Neuron (in vitro differentiated cells): ENCODE data around the gene TMEM100.

Experiments
- H2AFZ ChIP-seq: one replicate; pipeline ENCODE4 v1.6.1; 2013; ENCODE audit warnings: low read depth, mild to moderate bottlenecking, inconsistent platforms, low read length, moderate library complexity
- H3K27me3 ChIP-seq: one replicate; pipeline ENCODE4 v1.6.1; 2013; ENCODE audit warnings: low read length; ENCODE audit not compliant: insufficient read depth
- H3K36me3 ChIP-seq: one replicate; pipeline ENCODE4 v1.6.1; 2013; ENCODE audit warnings: low read length; ENCODE audit not compliant: insufficient read depth
- H3K4me1 ChIP-seq: one replicate; pipeline ENCODE4 v1.6.1; 2013; ENCODE audit warnings: low read length; ENCODE audit not compliant: insufficient read depth
- H3K4me3 ChIP-seq: 2 replicates; pipeline ENCODE4 v1.5.1; 2013; ENCODE audit warnings: mild to moderate bottlenecking, low read length, moderate library complexity
- H3K9me3 ChIP-seq: one replicate; pipeline ENCODE4 v1.6.1; 2013; ENCODE audit warnings: low read length

TMEM100 gene

GRCh38 chr17:55722742-55723487 is at the start of gene TMEM100:
Gene TMEM100 (minus strand): TSS chr17:55722864. CDS start chr17:55721070, 1,794 bp downstream.
- H3K4me1 ChIP-seq = peaks cover 15% of the 10 kb centered on the region
- peaks cover 19% of the 10 kb centered on the region for H3K27me3 ChIP-seq
- no peaks in the 10 kb centered on the region for H3K36me3 ChIP-seq
- no peaks in the 10 kb centered on the region for H3K9me3 ChIP-seq
- H2AFZ ChIP-seq = peak within 1 kb of the TSS; percentile 51
- H3K4me3 ChIP-seq = peak within 1 kb of the TSS; percentile 9

- Histone ChIP-seq H3K27me3 (no peaks in the 10 kb centered on the region), H3K9me3 (no peaks in the 10 kb centered on the region), H2AFZ (no peak overlapping the region)
Measured at GRCh38 chr17:55772086-55772485, 49.4 kb upstream of the TMEM100 start.

GRCh38 chr17:55770196-55770870 is 47.7 kb upstream of the TMEM100 start:
- Histone ChIP-seq H3K36me3 (peaks cover 4% of the 10 kb centered on the region), H2AFZ (no peak overlapping the region), H3K4me1 (peaks cover 7% of the 10 kb centered on the region), H3K9me3 (no peaks in the 10 kb centered on the region), H3K27me3 (no peaks in the 10 kb centered on the region), H3K4me3 (no peak overlapping the region)

More at GRCh38 chr17:55772086-55772485, 49.4 kb upstream of the TMEM100 start:
- Histone ChIP-seq H3K4me3 (no peak overlapping the region), H3K36me3 (peaks cover 12% of the 10 kb centered on the region), H3K4me1 (peaks cover 9% of the 10 kb centered on the region)

- no peaks in the 10 kb centered on the region for H3K4me1 ChIP-seq
- H3K36me3 ChIP-seq = peaks cover 4% of the 10 kb centered on the region
- H3K27me3 ChIP-seq = no peaks in the 10 kb centered on the region
- H3K9me3 ChIP-seq = no peaks in the 10 kb centered on the region
- H2AFZ ChIP-seq = no peak overlapping the region
- no peak overlapping the region for H3K4me3 ChIP-seq
Measured at GRCh38 chr17:55769625-55770000, 46.9 kb upstream of the TMEM100 start.

- no peak overlapping the region for H3K4me3 ChIP-seq
- no peaks in the 10 kb centered on the region for H3K4me1 ChIP-seq
Measured at GRCh38 chr17:55768936-55769624, 46.4 kb upstream of the TMEM100 start.

GRCh38 chr17:55765472-55765871 is 42.8 kb upstream of the TMEM100 start:
- H3K9me3 ChIP-seq = no peaks in the 10 kb centered on the region
- H2AFZ ChIP-seq = no peak overlapping the region
- no peak overlapping the region for H3K4me3 ChIP-seq
- H3K36me3 ChIP-seq = no peaks in the 10 kb centered on the region
- no peaks in the 10 kb centered on the region for H3K4me1 ChIP-seq
- H3K27me3 ChIP-seq = no peaks in the 10 kb centered on the region

More at GRCh38 chr17:55768936-55769624, 46.4 kb upstream of the TMEM100 start:
- Histone ChIP-seq H3K36me3 (peaks cover 4% of the 10 kb centered on the region), H2AFZ (no peak overlapping the region), H3K27me3 (no peaks in the 10 kb centered on the region), H3K9me3 (no peaks in the 10 kb centered on the region)

GRCh38 chr17:55764610-55765009 is 41.9 kb upstream of the TMEM100 start:
- no peaks in the 10 kb centered on the region for H3K9me3 ChIP-seq
- H3K4me1 ChIP-seq = no peaks in the 10 kb centered on the region
- H3K4me3 ChIP-seq = no peak overlapping the region
- no peaks in the 10 kb centered on the region for H3K36me3 ChIP-seq
- no peak overlapping the region for H2AFZ ChIP-seq
- H3K27me3 ChIP-seq = no peaks in the 10 kb centered on the region

GRCh38 chr17:55763856-55764255 is 41.2 kb upstream of the TMEM100 start:
- Histone ChIP-seq H3K4me3 (no peak overlapping the region), H3K4me1 (no peaks in the 10 kb centered on the region), H2AFZ (no peak overlapping the region), H3K36me3 (no peaks in the 10 kb centered on the region), H3K27me3 (no peaks in the 10 kb centered on the region), H3K9me3 (no peaks in the 10 kb centered on the region)

GRCh38 chr17:55762086-55762858 is 39.6 kb upstream of the TMEM100 start:
- Histone ChIP-seq H2AFZ (no peak overlapping the region), H3K4me1 (no peaks in the 10 kb centered on the region), H3K4me3 (no peak overlapping the region), H3K27me3 (no peaks in the 10 kb centered on the region), H3K9me3 (no peaks in the 10 kb centered on the region), H3K36me3 (no peaks in the 10 kb centered on the region)

GRCh38 chr17:55760643-55761355 is 38.1 kb upstream of the TMEM100 start:
- Histone ChIP-seq H3K4me1 (no peaks in the 10 kb centered on the region), H2AFZ (no peak overlapping the region), H3K9me3 (no peaks in the 10 kb centered on the region), H3K36me3 (no peaks in the 10 kb centered on the region), H3K27me3 (no peaks in the 10 kb centered on the region), H3K4me3 (no peak overlapping the region)

- no peak overlapping the region for H2AFZ ChIP-seq
- no peaks in the 10 kb centered on the region for H3K36me3 ChIP-seq
- no peaks in the 10 kb centered on the region for H3K4me1 ChIP-seq
- no peak overlapping the region for H3K4me3 ChIP-seq
- H3K27me3 ChIP-seq = no peaks in the 10 kb centered on the region
- no peaks in the 10 kb centered on the region for H3K9me3 ChIP-seq
Measured at GRCh38 chr17:55758171-55758570, 35.5 kb upstream of the TMEM100 start.

- Histone ChIP-seq H3K4me1 (no peaks in the 10 kb centered on the region), H3K4me3 (no peak overlapping the region), H2AFZ (no peak overlapping the region), H3K9me3 (no peaks in the 10 kb centered on the region), H3K36me3 (no peaks in the 10 kb centered on the region), H3K27me3 (no peaks in the 10 kb centered on the region)
Measured at GRCh38 chr17:55757659-55758058, 35.0 kb upstream of the TMEM100 start.
